Urothelium cell line (cell line): ENCODE results near the gene HIVEP2.

Source experiments
- DNase-seq: peaks from one replicate; pipeline ENCODE4 v3.0.0; 2011; ENCODE audit warnings: low spot score, mixed read lengths
- FAIRE-seq: peaks from 2 replicates; lab custom pipeline; 2011; peaks lifted over from hg19 to GRCh38; lab: Jason Lieb, UNC

The HIVEP2 gene

DNA sequence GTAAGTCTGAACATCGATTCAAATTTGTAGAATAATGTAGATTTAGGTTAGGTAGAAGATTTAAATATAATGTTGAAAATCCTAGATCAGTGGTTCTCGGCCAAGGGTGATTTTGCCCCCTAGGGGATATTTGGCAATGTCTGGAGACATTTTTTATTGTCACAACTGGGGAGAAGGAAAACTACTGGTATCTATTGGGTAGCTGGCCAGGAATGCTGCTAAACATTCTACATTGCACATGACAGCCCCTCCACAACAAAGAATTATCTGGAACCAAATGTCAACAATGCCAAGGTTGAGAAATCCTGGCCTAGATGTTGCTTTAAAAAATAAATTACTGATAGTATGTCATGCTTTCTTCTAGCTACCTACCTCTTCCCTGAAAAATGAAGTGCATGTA is 76.1 kb downstream of the HIVEP2 start:
- FAIRE-seq: no peak

DNA sequence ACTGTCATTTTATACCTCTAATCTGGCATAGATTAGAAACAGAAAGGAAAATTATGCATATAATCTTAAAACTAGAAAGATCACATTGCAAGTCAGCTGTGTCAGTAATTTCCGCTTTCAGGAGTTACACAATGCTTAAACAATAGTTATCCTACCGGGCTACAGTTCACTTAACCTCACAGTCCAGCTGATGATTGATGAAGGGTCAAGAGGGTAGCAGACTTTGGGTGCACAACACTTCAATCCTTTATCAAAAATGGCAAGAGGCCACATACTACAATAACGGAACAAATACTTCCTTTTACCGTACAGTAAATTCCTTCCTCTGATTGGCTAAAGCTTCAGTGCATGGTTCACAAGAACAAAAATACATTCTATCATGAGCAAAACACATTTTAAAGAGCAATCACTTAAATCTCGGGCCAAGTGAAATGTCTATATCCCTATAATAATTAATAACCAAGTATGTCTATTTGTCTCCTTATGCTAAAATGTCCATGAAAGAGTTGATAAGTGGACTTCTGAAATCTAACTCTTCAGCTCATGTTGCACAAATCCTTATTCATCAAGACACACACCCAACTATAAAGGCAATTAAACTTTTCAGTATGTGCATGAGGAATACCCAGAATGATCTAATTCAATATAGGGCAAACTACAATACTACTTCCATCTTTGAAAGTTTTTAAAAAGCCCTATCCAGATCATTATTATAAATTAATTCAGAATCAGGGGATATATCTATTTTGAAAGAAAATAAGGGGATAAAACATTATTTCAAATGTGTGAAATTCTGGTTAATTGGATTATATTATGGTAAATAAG is 76.8 kb downstream of the HIVEP2 start:
- no peak for FAIRE-seq
- no peak for DNase-seq

More for the DNA sequence above, 76.1 kb downstream of the HIVEP2 start:
- no peak for DNase-seq

DNA sequence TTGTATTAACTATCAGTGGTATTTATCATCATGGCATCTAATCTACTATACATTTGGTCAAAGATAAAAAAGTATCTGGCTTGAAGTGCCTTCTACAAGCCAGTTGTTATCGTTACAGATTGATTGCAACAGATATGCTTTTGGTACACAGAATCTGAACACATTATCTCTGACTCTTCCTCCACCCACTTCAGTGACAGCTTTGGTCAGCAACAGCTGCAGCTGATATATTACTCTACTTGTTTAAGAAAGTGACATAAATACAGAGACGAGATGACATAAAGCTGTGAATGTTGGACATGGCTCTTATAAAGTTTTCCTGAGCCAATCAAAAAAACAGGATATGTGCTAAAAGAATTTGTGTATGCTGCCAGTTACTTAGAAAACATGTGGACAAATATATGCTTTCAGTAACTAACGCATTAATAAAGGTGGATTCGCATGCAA is 77.6 kb downstream of the HIVEP2 start:
- FAIRE-seq: no peak
- DNase-seq: no peak

DNA sequence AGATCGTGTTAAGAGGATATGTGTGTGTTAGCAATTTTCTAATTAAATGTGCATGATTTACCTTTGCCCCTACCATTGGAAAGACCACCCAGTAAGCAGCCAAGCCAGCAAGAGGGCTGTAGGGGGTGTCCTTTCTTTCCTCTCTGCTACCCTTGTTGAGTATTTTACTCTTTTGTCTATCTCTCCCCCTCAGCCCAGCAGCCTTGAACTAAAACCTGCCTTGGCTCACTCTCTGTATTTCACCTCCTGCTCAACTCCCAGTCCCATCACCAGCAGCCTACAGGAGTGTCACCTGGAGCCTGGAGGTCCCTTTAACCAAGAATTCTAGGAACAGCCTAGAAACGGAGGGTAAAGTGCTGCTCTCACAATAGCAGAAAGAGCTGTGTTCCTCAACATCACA is 81.0 kb downstream of the HIVEP2 start:
- no peak for FAIRE-seq
- no peak for DNase-seq

DNA sequence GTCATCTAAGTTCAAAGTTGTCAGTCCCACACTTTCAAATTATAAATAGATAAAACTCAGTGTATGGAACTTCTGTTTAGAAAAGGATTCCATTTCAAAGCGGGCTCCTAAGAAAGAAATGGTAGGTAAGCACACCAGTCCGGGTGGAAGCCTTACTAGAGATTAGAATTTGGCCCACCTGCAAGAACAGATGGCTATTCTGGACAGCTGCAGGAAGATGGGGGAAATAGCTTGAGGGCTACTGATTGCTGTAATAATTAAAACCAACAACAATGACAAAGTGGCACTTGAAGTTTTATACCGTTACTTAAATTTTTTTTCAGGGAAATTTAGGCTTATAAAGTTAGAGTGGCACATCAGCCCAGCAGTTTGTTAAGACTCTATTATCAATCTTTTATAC is 83.3 kb downstream of the HIVEP2 start:
- FAIRE-seq (no peak), DNase-seq (no peak)

DNA sequence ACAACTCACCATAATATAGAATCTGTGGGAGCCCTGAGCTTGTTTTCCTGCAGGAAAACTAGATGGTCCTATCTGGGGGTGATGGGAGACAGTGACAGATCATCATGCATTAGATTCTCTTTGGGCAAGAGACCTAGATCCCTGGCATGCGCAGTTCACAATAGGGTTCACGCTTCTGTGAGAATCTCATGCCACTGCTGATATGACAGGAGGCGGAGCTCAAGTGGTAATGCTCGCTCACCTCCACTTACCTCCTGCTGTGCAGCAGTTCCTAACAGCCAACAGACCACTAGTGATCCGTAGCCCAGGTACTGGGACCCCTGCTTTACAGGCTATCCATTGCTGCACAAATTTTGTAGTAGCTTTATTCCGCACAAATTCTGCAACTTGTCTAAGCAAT is 84.5 kb downstream of the HIVEP2 start:
- DNase-seq (no peak), FAIRE-seq (no peak)

DNA sequence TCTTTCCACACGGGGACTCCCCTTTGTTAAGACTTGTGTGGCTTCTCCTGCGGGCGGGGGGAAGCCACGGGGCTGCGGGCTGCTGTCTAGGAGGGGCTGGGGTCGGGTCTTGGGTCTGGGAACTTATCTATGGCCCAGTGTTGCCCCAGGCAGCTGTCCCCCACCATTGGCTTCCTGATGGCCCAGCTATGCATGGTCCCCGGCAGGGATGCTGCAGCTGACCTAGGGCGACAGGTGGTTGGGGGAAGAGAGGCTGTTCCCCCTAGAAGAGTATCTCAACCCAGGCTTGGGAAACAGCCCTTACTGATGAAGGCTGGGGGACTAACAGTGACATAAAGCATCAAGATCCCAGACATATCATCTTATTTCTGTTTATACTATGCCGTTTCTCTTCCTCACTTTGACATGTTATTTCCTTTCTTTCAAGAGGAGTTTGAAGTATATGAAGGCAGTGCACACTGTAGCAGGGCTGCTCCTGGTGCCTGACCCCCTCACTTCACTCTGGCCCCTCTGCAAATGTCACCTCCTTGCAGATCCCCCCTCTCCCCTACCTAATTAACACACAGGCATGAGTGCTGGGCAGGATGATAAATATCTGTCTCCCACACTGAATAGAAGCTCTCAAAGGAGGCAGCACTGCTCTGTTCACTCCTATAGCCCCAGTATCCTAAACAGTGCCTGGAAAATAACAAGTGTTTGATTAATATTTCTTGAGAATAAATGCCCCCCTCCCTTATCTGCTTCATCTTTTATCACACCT is 87.0 kb downstream of the HIVEP2 start:
- DNase-seq (no peak), FAIRE-seq (no peak)

DNA sequence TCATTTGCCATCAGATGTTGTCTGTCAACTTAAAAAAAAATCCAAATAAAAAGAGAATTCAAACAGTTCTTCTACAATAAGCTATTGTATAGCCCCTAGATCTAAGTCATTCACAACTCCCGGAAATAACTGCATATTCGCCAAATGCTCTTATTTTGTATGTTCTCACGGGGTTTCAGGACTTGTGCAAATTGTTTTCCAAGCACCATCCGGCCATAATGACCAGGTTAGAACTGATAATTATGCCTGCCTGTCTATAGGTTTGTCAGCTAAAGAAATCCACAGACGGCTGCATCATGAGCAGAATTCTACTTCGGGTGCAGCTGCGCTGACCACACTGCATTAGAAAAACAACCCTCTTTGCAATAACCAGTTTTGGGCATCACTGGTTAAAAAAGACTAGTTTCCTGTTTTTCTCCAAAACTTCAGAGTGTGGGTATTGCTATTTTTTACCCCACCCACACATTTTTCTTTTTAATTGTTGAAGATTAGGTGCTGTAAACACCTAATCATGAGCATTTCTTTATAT is 87.7 kb downstream of the HIVEP2 start:
- FAIRE-seq: no peak
- DNase-seq: no peak

DNA sequence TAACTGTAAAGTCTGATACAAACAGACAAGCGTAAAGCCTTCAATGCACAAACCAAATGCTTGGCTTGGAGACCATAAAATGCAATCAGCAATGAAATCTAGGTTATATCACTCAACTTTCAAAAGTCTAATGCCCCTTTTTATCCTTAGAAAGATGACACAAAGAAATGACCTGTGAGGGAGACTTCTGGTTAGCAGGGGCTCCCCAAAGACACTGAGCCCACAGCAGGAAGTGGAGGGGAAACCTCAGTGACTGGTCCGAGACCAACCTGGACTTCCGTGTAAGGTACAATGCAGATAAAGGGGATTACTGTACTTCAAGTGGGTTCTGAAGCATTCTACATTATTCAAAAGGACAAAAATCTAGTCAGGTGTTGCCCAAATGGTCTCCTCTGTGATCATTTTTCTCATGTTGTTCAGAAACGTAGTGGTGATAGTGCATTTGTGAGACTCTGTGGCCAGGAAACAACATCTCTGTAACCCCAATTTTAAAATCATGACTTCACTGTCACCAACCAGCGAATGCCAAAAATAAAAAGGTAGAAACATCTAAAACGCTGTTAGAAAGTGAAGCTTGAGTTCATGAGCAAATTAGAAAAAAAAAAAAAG is 88.2 kb downstream of the HIVEP2 start:
- no peak for FAIRE-seq
- DNase-seq: no peak

DNA sequence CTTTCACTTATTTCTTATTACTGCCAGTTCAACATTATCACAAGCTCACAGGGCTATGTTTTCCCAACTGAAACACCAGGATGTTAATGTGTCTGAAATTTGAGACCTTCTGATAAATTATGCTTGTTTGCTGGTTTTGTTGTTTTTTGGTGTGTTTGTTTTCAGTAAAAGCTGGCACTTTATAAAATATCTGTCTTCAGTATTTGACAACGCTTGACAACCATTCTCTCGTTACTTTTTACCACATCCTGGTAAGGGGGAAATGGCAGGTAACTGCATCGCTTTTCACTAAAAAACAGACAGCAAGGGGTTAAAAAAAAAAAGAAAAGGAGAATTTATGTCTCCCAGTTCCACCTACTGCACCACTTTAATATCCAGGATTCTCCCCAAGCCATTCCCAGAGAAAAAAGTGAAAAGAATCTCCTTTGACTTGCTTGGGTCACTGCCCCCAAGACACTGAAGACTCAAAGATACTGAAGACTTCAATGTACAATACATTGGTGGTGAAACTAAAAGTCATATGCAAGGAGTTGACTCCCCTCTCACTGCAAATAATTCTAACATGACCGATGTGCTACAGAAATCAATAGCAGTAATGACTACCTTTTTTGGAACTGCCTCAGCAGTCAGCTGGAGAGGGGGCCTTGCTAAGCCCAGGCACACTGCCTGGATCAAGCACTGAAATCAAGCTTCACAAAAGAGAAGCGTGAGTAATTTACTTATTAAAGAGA is 88.9 kb downstream of the HIVEP2 start:
- FAIRE-seq (no peak), DNase-seq (no peak)

DNA sequence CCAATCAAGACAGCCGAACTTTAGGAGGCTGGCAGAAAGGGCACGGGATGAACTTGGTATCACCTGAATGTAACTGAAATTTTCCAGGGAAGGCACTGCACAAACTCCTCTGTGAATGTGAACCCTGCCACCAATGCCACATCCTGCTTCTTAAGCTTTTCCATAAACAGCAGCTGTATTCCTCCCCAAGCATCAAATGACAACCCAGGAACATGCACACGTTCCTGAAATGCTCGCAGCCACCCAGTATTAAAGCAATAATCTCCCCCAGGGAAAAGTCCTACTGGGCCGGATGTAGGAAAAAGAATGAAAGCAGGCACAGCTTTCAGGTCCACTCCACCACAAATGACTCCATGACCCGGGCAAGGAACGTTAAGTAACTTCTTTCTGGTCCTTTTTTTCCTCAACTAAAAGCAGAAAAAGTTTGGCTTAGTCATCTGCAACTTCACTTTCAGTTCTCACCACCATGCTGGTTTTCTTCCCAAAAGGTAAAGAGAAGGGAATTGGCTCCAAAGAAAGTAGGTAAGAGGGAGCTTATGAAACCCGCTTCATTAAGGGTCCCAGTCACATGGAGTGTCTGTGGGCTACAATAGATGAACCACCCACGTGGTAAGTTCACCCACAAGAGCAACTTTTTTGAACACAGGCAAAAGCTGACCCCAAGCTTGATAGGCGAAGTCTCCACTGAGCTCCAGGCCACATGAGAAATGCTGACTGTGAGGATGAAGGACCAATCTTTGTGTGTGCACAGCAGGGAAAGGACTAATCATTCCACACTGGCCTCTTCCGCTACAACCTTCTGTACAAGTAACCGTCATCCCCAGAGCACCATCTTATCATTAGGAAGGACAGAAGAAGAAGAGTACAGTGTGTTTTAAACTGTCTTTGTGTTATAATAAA is 90.1 kb downstream of the HIVEP2 start:
- FAIRE-seq (no peak), DNase-seq (no peak)

DNA sequence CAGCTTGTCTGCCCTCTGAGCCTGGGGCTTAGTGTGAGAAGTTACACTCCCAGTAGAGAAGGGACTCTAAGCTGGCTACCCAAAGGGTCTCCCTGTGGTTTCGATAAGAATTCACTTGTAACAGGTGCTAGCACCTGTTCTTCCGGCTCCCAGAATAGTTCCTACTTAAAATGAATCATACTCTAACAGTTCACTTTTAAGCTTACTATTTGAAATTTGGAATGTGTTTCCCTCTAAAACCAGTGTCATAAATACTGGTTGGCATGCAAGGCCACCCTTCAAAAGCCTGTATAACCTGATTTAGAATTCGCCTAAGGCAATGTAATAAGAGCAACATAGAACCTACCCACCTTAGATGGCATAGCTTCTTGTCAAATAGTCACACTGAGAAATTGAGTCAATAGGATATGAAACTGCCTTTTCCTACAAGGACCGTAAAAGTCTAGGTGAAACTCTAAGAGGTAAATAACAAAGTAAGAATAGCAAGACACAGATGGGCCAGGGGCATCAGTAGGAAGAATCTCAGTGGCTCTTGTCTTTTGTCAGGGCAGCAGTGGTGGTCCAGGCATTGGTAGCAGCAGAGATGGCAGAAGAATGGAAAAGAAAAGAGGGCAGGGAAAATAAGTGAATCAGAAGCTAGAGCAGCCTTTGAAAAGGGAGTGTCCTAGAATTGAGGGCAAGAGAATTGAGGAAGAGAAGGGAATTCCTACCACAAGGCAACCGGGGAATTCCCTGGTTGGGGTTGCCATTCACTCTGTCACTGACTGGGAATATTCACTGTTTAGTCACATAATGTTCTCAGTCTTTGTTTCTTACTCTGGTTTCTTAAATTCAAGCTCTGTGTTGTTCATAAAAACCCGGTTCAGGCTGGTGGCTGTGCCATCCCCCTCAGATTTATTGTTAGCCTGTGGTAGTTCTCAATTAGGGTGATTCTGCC is 91.5 kb downstream of the HIVEP2 start:
- FAIRE-seq: no peak
- DNase-seq: no peak

DNA sequence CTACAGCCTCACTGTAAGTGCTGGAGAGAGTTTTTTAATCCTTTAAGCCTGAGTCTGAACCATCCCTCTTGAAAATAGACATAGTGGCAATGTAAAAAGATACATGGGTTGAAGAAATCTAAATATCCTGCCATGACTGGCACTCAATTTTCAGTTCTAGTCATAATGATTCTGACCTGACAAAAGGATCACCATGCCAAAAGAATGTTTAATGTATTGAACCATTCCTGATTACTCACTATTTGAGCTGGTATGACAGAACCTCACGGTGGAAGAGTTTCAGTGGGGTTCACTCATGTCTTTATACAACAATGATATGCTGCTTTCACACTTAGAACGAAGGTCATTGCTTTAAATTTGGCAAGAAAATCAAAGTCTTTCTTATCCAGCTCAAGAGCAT is 93.4 kb downstream of the HIVEP2 start:
- FAIRE-seq (no peak), DNase-seq (no peak)

DNA sequence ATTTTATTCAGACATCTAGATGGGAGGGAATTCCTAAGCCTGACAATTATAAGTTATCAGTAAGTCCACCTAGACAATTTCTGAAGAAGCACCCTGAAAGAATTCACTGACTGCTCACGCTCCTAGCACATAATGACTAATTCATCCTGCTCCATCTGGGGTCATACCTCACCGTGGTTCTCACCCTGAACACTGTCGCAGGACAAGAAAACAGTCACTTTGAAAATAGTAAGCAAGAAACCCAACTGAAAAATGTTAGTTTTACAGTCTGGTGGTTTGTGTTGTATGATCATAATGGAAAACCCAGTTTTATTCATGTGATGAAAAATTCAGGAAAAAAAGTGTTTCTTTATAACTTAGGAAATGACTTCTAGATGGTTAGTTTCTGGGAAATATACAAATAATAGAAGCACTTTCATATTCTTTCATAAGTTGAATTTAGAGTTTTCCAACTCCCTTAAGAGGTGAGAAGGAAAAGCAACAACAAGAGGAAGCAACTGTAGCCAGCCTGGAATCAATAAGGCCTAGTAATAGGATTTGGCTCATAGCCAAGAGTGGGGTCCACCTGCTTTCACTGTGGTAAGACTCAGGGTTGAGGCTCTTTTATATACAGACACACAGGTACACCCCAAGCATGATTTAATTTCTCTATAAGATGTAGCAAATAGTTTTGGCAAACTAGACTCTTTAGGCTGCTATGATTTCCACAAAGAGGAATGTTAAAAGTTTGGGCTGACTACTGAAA is 94.1 kb downstream of the HIVEP2 start:
- DNase-seq (no peak), FAIRE-seq (no peak)

DNA sequence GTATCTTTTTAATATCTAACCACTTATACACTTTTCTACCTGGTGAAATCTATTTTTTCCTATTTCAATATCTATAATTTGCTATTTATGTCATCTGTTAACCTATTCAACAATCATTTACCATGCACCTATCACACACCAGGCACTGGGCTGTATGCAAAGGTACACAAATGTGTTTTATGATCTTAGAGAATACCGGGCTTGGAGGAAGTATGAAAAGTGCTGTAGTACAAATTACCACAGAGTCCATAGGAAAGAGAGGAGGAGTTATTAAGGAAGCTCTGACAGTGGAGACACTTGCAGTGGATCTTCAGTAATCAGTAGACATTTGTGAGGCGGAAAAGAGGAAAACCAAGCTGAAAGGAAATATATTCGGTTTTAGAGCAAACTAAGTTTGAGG is 96.0 kb downstream of the HIVEP2 start:
- FAIRE-seq: no peak
- no peak for DNase-seq

DNA sequence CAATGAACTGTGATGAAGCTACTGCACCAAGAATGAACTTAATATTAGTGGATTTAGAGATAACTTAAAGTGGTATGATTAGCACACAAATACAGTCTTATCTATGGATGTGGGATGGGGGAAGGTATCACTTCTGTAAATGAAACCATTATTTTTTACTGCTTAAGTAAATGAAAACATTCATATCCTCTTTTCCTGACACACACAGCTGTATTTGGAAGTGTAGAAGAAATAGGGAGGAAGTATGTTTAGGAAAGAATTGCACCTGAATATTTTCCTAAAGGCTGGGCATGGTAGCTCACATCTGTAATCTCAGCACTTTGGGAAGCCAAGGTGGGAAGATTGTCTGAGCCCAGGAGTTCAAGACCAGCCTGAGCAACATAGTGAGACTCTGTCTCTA is 96.8 kb downstream of the HIVEP2 start:
- no peak for FAIRE-seq
- DNase-seq: no peak

DNA sequence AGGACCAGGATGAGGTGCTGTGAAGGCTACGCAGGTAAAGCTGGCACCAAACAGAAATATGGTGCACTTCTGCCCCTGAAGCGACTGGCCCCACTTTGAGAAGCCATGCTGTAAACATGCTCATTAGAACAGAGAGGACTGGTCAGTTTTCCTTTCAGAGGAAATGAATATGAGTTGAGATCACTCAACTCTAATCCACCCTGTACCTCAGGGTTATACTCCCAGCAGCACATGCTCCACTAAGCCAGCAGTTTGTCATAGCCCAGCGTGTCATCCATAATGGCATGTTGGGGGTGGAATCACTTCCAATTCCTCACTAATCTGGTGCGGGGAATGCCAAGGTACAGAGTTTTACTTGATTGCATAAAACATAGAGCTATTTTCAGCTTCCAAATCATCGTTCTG is 98.1 kb downstream of the HIVEP2 start:
- peak; percentile 38 for DNase-seq
- no peak for FAIRE-seq

DNA sequence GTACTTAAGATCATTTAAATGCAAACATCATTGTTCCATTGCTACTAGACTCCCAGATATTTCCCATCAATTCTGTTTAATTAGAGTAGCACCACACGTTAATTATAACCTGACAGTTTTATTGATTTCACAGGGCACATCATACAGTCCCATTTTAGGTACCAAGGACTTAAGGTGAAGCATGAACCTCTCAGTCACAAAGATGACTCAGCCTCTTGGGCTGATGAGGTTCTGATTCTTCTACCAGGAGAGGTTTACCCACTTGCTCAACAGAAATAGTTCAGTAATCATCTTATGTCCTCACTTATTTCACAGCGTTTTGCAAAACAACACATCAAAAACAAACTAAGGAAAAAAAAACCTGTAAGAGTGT is 98.5 kb downstream of the HIVEP2 start:
- DNase-seq (no peak), FAIRE-seq (no peak)
